ENCODE measurements around the gene RNF2. TPM values are rescaled to one million over a fixed set of nuclear protein-coding genes. Genes with fewer than 3 reads are reported as not detected.
"Not testable (repeated sequence)": the region's sequence is repeated elsewhere in the genome, so short reads cannot be mapped to it uniquely, and the experiment has no call there.

RNF2 gene
- total RNA-seq, 1 donor from 2014 or later = 21.5 TPM

- no peak for DNase-seq (ENCODE audit: low read depth, low spot score)
Observed at GRCh38 chr1:185049670-185050069, 4.3 kb downstream of the RNF2 start.

- no peak for DNase-seq (ENCODE audit: low read depth, low spot score)
Observed at GRCh38 chr1:185050823-185051451, 5.6 kb downstream of the RNF2 start.

- no peak for DNase-seq (ENCODE audit: low read depth, low spot score)
Observed at GRCh38 chr1:185053204-185053603, 7.8 kb downstream of the RNF2 start.

GRCh38 chr1:185054365-185055060 is 9.2 kb downstream of the RNF2 start:
- no peak for DNase-seq (ENCODE audit: low read depth, low spot score)

GRCh38 chr1:185058110-185058509 is 12.8 kb downstream of the RNF2 start:
- DNase-seq (ENCODE audit: low read depth, low spot score) = no peak

- DNase-seq (ENCODE audit: low read depth, low spot score) = no peak
Observed at GRCh38 chr1:185058876-185059275, 13.5 kb downstream of the RNF2 start.

GRCh38 chr1:185059950-185060571 is 14.7 kb downstream of the RNF2 start:
- no peak for DNase-seq (ENCODE audit: low read depth, low spot score)

- no peak for DNase-seq (ENCODE audit: low read depth, low spot score)
Observed at GRCh38 chr1:185062710-185063370, 17.5 kb downstream of the RNF2 start.

- DNase-seq (ENCODE audit: low read depth, low spot score) = no peak
Observed at GRCh38 chr1:185063719-185064118, 18.4 kb downstream of the RNF2 start.

GRCh38 chr1:185065006-185065405 is 19.6 kb downstream of the RNF2 start:
- not testable (repeated sequence) for DNase-seq (ENCODE audit: low read depth, low spot score)

GRCh38 chr1:185066181-185066580 is 20.8 kb downstream of the RNF2 start:
- no peak for DNase-seq (ENCODE audit: low read depth, low spot score)

GRCh38 chr1:185068341-185068740 is 23.0 kb downstream of the RNF2 start:
- DNase-seq (ENCODE audit: low read depth, low spot score) = no peak

GRCh38 chr1:185069202-185069772 is 23.9 kb downstream of the RNF2 start:
- no peak for DNase-seq (ENCODE audit: low read depth, low spot score)

- no peak for DNase-seq (ENCODE audit: low read depth, low spot score)
Observed at GRCh38 chr1:185070051-185070450, 24.7 kb downstream of the RNF2 start.

- DNase-seq (ENCODE audit: low read depth, low spot score) = no peak
Observed at GRCh38 chr1:185073725-185074124, 28.4 kb downstream of the RNF2 start.

GRCh38 chr1:185074307-185074706 is 28.9 kb downstream of the RNF2 start:
- DNase-seq (ENCODE audit: low read depth, low spot score) = no peak

- DNase-seq (ENCODE audit: low read depth, low spot score) = no peak
Observed at GRCh38 chr1:185075476-185075875, 30.1 kb downstream of the RNF2 start.

- DNase-seq (ENCODE audit: low read depth, low spot score) = no peak
Observed at GRCh38 chr1:185077374-185077773, 32.0 kb downstream of the RNF2 start.

GRCh38 chr1:185080422-185080821 is 35.1 kb downstream of the RNF2 start:
- no peak for DNase-seq (ENCODE audit: low read depth, low spot score)

- no peak for DNase-seq (ENCODE audit: low read depth, low spot score)
Observed at GRCh38 chr1:185083818-185084217, 38.5 kb downstream of the RNF2 start.

- DNase-seq (ENCODE audit: low read depth, low spot score) = no peak
Observed at GRCh38 chr1:185087101-185087500, 41.7 kb downstream of the RNF2 start.

- no peak for DNase-seq (ENCODE audit: low read depth, low spot score)
Observed at GRCh38 chr1:185087746-185088145, 42.4 kb downstream of the RNF2 start.
